ENCODE measurements around the gene SYPL2.

Gene SYPL2

DNA sequence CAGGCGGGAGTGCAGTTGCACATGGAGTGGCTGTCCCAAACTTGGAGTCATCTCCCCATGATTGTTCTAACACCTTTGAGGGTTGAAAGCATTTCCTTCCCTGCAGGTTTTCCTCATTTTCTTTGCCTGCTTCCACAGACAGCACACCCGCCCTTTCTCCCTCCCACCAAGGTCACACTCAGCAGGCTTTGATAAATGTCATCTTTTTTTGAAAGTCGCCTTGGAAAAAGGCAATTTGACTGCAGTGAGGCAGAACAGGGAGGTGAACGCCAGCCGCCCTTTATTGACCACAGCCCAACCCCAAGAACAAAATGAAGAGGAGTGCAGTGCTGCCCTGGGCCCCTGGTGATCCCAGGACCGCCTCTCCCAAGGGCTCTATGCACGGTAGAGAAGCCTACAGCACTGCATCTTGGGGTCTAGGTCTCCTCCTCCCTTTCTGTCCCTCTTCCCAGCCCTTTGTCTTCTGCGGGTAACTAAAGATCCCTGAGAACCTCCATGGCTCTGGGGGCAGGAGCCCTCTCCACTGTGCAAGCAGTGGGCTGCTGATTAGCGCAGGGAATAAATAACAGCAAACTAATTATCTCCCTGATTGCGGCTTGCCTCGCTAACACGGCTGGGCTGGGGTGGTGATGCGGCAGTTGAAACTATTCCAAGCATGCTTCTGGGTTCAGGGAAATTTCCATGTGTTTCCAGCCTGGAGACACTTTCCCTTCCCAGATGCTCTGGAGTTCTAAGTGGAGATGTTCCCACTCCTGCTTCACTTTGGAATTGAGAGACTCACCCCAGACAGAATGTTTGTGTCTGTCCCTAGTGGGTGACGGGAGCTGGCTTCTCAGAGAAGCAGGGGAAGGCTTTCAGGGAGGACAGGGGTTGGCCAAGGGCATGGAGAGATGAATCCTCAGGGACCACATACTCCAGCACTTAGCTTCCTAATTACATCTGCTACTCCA is 54.9 kb downstream of the SYPL2 start:
- DNase-seq: no peak

DNA sequence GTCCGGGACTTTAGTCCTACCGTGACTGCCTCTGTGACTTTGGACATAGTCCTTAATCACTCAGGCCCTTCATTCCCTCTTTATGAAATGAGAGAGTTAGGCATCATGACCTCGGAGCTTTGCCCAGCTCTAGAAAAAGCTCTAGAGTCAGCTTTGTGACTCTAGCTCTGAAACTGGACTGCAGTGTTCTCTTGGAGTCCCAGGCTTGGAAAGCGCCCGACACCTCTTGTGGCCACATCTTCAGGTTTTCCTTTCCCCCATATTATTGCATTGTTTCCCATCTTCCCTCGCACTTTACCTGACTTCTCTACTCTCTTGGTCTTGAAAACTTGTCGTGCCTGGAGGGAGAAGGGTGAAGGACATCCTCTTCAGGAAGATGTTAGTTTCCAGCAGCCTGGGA is 55.7 kb downstream of the SYPL2 start:
- no peak for DNase-seq

DNA sequence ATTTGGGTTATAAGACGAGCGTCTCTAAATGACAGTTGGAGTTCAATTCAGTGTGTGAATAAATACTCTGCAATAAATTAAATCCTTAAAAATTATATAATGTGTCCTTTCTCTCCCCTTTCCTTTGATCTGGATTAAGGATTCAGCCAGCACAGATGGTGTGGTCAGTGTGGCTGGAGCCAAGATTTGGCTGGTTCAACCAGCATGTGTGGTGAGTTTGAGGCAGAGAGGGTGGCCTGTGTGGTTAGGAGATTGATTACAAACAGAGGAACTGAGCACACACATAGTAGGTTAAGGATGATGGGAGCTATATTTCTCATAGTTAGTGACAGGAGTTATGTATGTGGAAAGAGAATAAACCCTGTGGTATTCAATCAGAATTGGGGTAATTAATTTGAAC is 57.4 kb downstream of the SYPL2 start:
- no peak for DNase-seq

DNA sequence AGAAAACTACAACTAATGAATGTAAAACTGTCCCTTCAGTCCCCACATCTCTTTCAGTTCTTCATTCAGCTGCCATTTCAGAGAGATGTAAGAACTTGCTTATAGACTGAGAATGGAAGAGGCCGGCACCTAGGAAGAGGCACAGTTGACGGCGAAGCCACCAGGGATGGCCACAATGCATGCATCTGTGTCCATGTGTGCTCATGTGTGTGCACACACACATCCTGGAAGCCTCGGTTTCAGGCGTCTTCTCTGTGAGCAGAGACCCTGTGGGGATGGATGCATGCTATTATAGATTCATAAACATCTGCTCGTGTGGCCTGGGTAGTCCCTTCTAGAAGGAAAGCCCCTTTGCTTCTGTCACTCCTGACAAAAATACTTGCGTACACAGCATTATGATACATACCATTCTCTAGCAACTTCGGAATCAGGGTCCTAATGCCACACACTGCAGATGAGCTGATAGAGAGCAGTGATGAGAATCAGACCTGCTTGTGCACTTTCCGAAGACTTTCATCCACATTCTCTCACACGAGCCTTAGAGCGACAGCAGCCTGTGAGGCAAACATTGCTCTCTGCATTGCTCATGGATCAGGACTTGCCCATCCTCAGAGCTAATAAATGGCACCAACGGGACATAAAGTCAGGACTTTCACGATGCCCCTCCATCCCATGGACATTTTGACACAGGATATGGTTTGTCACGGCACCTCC is 60.9 kb downstream of the SYPL2 start:
- DNase-seq: no peak

DNA sequence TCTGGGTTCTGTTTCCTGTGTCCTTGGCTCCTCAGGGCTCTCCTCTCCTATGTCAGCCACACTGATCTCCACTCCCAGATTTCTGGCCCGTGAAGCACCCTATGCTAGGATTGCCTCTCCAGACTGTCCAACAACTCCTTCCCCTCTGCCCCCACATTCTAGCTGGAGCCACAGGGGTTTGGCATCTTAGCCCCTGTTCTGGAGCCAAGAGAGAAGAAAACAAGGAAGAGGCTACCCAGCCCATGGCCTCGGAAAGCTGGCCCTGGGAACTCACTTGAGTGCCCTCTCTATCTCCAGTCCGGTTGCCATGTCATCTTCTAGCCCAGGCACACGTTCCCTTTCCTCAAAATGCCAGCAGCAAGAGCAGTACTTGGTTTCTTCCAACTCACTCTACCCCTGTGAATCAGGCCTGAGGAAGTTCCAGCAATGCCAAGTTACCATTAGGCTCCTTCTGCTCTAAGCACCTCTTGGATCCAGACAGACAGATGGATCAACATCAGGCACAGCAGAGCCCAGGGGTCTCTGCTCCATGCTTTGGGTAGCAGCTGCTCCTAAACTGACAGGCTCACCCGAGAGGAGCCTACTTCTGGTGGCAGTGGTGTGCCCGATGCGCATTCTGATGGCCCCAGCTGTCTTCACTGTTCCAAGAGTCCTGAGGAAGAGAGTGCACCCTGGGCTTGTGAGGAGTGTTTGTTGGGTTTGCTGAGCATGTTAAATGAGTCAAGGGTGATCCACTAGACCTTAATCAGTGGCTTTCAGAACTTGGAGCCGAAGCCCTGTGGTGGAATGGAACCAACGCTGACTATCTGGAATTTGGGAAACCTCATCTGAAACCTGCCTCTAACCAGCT is 61.7 kb downstream of the SYPL2 start:
- no peak for DNase-seq

DNA sequence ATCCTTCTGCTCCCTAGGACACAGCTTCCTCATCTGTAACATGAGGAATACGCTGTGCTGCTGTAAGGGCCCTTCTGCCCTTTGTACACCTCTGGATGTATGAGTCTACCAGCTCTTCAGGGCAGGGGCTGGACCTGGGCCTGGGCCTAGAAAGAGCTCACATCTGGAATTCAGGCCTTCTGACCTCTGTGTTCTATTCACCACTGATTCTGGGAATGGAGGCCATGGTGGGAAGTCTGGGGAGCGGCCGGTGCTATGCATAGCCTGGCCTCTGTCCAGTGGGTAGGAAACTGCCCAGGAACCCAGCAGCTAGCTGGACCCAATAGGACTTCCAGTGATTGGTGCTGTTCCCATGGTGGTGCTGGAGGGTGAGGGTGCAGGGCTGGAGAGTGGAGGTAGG is 62.4 kb downstream of the SYPL2 start:
- DNase-seq: no peak

DNA sequence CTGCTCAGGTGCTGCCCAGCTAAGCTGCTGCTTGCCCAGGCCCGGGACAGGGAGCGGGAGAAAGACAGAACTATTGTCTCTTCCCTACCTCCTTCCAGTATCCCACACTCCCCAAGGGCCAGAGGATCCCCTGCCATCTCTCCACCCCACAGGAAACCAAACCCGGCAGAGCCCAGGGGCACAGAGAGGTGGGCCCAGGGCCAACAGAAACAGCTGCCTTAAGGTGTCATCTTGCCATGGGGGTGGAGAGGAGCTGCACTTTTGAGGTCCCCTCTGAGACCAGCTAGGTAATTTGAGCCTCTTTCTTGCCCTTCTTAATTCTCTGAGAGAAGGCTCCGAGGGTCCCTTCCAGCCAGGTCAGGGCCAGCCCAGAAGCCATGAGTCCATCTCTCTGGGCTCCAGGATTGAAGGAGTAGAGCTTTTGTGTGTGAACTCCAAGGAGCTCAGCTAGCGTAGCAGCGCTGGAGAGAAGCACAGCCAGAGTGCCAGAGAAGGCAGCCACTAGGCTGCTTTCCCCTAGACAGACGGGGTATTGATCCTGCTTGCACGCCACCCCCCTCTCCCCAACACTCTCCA is 63.6 kb downstream of the SYPL2 start:
- DNase-seq: no peak

DNA sequence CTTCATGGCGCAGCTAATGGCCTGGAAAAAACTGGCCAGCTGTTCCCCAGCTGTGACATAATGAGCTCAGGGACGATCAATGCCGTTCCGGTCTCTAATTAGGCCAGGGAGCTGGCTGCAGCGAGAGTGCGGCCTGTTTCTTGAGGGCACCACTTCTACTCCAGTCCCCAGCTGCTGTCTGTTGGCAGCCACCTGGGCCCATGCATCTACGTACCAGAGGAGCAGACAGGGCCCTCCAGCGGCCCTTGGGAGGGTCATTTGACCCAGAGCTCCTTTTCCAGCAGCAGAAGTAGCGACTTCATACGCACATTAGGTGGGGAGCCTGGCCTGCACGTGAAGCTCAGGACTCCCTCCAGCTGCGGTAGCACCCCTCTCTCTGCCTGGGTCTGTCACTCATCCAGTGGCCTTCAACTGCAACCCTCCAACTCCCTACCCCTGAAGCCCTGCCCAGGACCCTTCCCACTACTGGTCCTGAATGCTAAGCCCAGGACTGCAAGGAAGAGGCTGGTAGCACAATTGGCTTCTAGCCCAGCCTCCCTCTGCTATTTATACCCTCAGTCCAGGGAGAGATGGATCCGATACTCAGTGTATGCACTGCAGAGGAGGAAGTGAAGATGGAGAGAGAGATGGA is 64.2 kb downstream of the SYPL2 start:
- no peak for DNase-seq

DNA sequence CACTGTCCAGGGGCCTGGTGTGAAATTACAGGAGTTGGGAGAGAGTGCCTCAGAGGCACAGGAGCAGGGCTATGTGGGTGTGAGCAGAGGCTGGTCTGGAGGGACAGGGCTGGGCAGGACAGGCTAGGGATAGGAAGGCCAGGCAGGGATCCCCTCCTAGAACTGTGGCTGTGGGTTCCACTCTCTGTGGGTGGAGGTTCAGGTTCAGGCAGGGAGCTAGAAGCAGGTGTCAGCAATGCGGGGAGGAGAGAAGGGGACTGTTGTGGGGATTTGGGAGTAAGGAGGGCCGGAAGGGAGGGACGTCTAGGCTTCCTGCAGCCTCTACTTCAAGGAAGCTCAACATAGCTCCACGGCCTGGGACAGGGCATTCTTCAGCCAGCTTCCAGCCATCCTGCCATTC is 65.0 kb downstream of the SYPL2 start:
- no peak for DNase-seq
